Superior temporal gyrus (tissue), 1 donor: Measurements from ENCODE around the gene SESN3.
A peak's percentile ranks its signal among the peaks of the same experiment; 100 is the strongest.
"Not testable (repeated sequence)": the region's sequence is repeated elsewhere in the genome, so short reads cannot be mapped to it uniquely, and the experiment has no call there.

Experiments used
- DNase-seq: peaks from one replicate; pipeline ENCODE4 v3.0.0-alpha.2; 2016; ENCODE audit errors: extremely low spot score

The SESN3 gene

GRCh38 chr11:95231127-95231880, at the start of gene SESN3:
SESN3 (minus strand) TSS chr11:95231202; CDS start chr11:95230860, 342 bp downstream.
- peak; percentile 98 for DNase-seq

- peak; percentile 35 for DNase-seq
Observed at GRCh38 chr11:95279921-95280868, 49.2 kb upstream of the SESN3 start.

GRCh38 chr11:95277868-95278267, 46.9 kb upstream of the SESN3 start:
- no peak for DNase-seq

- no peak for DNase-seq
Observed at GRCh38 chr11:95276139-95276538, 45.1 kb upstream of the SESN3 start.

GRCh38 chr11:95273618-95274017, 42.6 kb upstream of the SESN3 start:
- not testable (repeated sequence) for DNase-seq

GRCh38 chr11:95269036-95269819, 38.2 kb upstream of the SESN3 start:
- DNase-seq = no peak

GRCh38 chr11:95268391-95268790, 37.4 kb upstream of the SESN3 start:
- DNase-seq = no peak

- DNase-seq = no peak
Observed at GRCh38 chr11:95267601-95268213, 36.7 kb upstream of the SESN3 start.

- no peak for DNase-seq
Observed at GRCh38 chr11:95266751-95267374, 35.9 kb upstream of the SESN3 start.

- DNase-seq = no peak
Observed at GRCh38 chr11:95264881-95265280, 33.9 kb upstream of the SESN3 start.

- DNase-seq = no peak
Observed at GRCh38 chr11:95262994-95263765, 32.2 kb upstream of the SESN3 start.

- no peak for DNase-seq
Observed at GRCh38 chr11:95257456-95257971, 26.5 kb upstream of the SESN3 start.

- no peak for DNase-seq
Observed at GRCh38 chr11:95256321-95256779, 25.3 kb upstream of the SESN3 start.

GRCh38 chr11:95255251-95256145, 24.5 kb upstream of the SESN3 start:
- DNase-seq = peak; percentile 37

- peak; percentile 32 for DNase-seq
Observed at GRCh38 chr11:95254716-95255115, 23.7 kb upstream of the SESN3 start.

- DNase-seq = peak; percentile 95
Observed at GRCh38 chr11:95254131-95254704, 23.2 kb upstream of the SESN3 start.

- DNase-seq = no peak
Observed at GRCh38 chr11:95253141-95253540, 22.1 kb upstream of the SESN3 start.

GRCh38 chr11:95252586-95252985, 21.6 kb upstream of the SESN3 start:
- DNase-seq = no peak
